IPS-NIHi7 (cell line): ENCODE results near the gene GAL3ST1.
"Not testable (repeated sequence)": the region's sequence is repeated elsewhere in the genome, so short reads cannot be mapped to it uniquely, and the experiment has no call there.

Experiments used
- DNase-seq: peaks from one replicate; pipeline ENCODE4 v3.0.0; 2012; ENCODE audit warnings: mixed read lengths; ENCODE audit errors: extremely low spot score

The GAL3ST1 gene

GRCh38 chr22:30564761-30565119 is 9.7 kb downstream of the GAL3ST1 start:
- no peak for DNase-seq

GRCh38 chr22:30564045-30564760 is 10.3 kb downstream of the GAL3ST1 start:
- DNase-seq = no peak

- DNase-seq = no peak
Observed at GRCh38 chr22:30562366-30562765, 12.1 kb downstream of the GAL3ST1 start.

- DNase-seq = peak; percentile 62
Observed at GRCh38 chr22:30561402-30562189, 12.9 kb downstream of the GAL3ST1 start.

GRCh38 chr22:30560643-30561202 is 13.7 kb downstream of the GAL3ST1 start:
- peak; percentile 50 for DNase-seq

DNA sequence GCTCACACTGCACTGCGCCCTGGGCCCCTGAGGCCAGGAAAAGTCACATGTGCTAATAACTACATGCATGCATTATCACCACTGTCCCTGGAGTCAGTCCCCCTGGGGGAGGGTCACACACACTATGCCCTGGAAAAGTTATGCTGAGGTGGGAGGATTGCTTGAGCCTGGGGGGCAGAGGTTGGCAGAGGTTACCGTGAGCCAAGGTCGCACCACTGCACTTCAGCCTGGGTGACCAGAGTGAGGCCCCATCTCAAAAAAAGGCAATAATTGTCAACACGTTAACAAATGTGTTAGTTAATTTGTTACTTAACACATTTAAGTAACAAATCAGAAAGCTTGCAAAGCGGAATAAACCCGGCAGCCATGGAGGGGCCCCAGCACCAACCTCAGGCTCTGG is 14.6 kb downstream of the GAL3ST1 start:
- DNase-seq = no peak

DNA sequence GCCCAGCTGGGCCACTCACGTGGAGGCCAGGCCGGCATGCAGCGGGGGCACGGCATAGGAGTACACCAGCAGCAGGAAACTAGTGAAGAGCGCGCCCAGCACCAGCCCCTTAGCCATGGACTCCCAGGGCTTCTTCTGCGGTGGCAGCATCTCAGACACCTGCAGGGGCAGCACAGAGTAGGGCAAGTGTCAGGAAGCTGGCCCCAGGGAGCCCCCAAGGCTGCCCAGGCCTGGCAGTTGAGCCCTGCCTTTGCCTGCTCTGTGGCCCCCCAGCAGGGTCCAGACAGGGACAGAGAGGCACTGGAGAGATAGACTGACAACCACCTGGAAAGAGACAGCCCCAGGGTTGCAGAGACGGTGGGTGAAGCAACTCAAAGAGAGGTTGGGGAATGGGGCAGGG is 17.2 kb downstream of the GAL3ST1 start:
- DNase-seq = peak; percentile 50

GRCh38 chr22:30556388-30556787 is 18.1 kb downstream of the GAL3ST1 start:
- DNase-seq = no peak

DNA sequence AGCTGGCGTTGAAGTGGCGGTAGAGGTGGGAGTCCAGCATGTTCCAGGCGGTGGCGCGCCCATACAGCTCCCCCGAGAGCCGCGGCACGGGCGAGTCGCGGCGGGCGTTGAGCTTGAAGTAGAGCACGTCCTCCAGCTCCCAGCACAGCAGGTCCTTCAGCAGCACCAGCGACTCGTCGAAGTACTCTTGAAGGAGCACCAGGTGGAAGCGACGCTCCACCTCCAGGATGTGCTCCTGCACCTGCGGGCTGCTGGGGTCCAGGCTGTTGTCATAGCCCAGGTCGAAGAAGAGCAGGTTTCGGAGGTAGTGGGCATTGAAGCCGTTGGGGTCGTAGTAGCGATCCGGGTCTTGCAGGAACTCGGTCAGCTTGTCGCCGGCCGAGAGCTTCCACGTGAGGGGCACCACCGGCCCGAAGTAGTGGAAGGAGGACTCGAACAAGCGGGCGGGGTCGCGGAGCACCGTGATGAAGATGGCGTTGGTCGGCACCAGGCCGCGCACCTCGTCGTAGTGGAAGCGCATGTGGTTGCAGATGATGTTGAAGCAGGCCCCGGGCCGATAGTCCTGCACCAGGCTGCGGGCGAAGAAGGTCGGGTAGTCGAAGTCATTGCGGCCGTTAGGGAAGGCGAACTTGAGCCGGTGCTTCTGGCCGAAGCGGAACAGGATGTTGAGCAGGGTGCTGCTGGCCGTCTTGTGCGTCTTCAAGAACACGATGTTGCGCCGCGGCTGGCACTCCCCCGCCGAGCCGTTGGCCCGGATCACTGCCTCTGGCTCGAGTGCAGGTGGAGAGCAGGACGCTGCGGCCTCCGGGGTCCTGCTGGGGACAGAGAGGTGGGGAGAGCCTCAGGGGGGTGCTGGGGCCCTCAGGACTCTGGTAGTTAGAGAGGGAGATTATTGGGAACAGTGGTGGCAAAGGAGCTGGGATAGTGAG is 18.9 kb downstream of the GAL3ST1 start:
- DNase-seq = peak; percentile 51

DNA sequence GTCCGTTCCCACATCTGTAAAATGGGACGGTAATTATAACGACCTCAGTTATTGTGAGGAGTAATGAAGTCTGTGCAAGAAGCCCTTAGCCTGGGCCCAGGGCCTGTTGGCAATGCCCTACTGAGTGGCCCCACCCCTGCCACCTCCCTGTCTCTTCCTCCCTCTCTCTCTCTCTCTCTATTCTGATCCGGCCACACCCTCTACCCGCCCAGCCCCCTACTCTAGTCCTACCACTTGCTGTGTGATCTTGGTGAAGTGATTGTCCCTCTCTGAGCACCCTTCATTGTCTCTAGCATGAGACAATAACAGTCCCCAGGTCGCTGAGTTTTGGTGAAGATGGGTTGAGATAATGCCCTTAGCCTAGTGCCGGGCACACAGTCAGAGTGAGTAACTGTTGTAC is 20.5 kb downstream of the GAL3ST1 start:
- DNase-seq = no peak

- no peak for DNase-seq
Observed at GRCh38 chr22:30552719-30553118, 21.7 kb downstream of the GAL3ST1 start.

GRCh38 chr22:30551813-30552212 is 22.7 kb downstream of the GAL3ST1 start:
- DNase-seq = not testable (repeated sequence)

- DNase-seq = no peak
Observed at GRCh38 chr22:30547188-30547587, 27.3 kb downstream of the GAL3ST1 start.

DNA sequence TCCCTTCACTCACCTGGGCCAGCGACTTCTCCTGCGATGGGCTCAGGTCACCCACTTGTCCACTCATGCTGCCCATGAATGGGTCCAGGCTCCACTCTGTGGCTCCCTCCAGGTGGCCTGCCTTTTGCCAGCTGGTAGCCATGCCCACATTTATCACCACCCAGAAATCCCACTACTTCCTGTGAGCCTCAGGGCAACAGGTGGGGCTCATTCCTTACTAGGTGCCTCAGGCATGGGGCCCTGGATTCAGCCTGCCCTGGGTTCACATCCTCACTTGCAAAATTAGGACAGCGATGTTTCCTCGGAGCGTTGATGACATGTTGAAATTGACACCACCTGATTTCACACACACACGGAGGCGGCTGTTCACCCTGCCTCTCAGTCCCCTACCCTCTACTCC is 27.8 kb downstream of the GAL3ST1 start, which contains the start of gene SEC14L6:
Gene SEC14L6 (minus strand): TSS at position 126 of the 400 bp plus-strand sequence. CDS start 59 bp downstream, at position 67.
- DNase-seq = no peak

DNA sequence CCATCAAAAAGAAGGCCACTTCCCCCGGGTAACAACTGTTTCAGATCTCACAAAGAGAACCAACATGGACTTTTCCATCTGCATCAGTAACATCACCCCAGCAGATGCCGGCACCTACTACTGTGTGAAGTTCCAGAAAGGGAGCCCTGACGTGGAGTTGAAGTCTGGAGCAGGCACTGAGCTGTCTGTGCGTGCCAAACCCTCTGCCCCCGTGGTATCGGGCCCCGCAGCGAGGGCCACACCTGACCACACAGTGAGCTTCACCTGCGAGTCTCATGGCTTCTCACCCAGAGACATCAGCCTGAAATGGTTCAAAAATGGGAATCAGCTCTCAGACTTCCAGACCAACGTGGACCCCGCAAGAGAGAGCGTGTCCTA is 31.7 kb downstream of the GAL3ST1 start:
- DNase-seq = no peak

- peak; percentile 43 for DNase-seq
Observed at GRCh38 chr22:30541961-30542810, 32.3 kb downstream of the GAL3ST1 start.

- not testable (repeated sequence) for DNase-seq
Observed at GRCh38 chr22:30541511-30541910, 33.0 kb downstream of the GAL3ST1 start.

GRCh38 chr22:30539368-30539767 is 35.1 kb downstream of the GAL3ST1 start:
- no peak for DNase-seq

DNA sequence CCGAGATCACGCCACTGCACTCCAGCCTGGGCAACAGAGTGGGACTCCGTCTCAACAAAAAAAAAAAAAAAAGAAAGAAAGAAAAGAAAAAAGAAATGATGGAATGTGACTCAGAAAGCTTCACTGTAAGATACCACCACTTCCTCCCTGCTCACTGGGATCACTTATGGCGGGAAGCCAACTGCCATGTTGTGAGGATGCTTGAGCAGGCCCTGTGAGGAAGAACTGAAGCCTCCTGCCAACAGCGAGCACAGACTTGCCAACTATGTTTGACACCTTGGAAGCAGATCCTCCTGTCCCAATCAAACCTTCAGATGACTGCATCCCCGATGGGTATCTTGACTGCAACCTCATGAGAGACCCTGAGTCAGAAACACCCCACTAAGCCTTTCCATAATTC is 36.2 kb downstream of the GAL3ST1 start:
- DNase-seq = no peak

GRCh38 chr22:30537083-30537731 is 37.3 kb downstream of the GAL3ST1 start:
- no peak for DNase-seq
